WTC11 (cell line): ENCODE measurements around the gene PREB. TPM values are rescaled to one million over a fixed set of nuclear protein-coding genes. Genes with fewer than 3 reads are reported as not detected.

Experiments
- ATAC-seq: fragments of 200-7000 bp; cut with Tn5 transposase; 2 replicates; pipeline ENCODE4 v1.10.0; 2021; ENCODE audit warnings: mild to moderate bottlenecking, moderate library complexity
- CTCF ChIA-PET: fragments of 300-600 bp; sonication (Branson Sonifier 250); formaldehyde crosslinking; loops from one replicate; lab custom pipeline; 2021; ENCODE audit warnings: antibody characterized with exemption; lab: Charles Lee
- POLR2A ChIA-PET: fragments of 350-600 bp; sonication (Branson Sonifier 250); formaldehyde crosslinking; loops from one replicate; lab custom pipeline; 2021; ENCODE audit warnings: antibody characterized with exemption; lab: Charles Lee
- DNase-seq: peaks from one replicate; pipeline ENCODE4 v3.0.0; 2021; ENCODE audit warnings: low spot score
- H3K27ac Mint-ChIP-seq: 2 replicates; pipeline ENCODE4 v1.8.0; 2021; ENCODE audit warnings: mixed read lengths
- H3K27me3 Mint-ChIP-seq: 2 replicates; pipeline ENCODE4 v1.8.0; 2021; ENCODE audit warnings: low read depth, mild to moderate bottlenecking, moderate library complexity, mixed read lengths
- H3K36me3 Mint-ChIP-seq: 2 replicates; pipeline ENCODE4 v1.8.0; 2021; ENCODE audit warnings: mixed read lengths
- H3K4me1 Mint-ChIP-seq: 2 replicates; pipeline ENCODE4 v1.8.0; 2022; ENCODE audit warnings: mixed read lengths
- H3K4me3 Mint-ChIP-seq: 2 replicates; pipeline ENCODE4 v1.8.0; 2021; ENCODE audit warnings: mild to moderate bottlenecking, moderate library complexity, mixed read lengths
- H3K9me3 Mint-ChIP-seq: 2 replicates; pipeline ENCODE4 v1.8.0; 2021; ENCODE audit warnings: mixed read lengths
- CBFB ChIP-seq: sonication (generic); formaldehyde crosslinking; IDR thresholded peaks from 2 replicates; pipeline ENCODE4 v1.8.1; 2022; ENCODE audit warnings: mild to moderate bottlenecking, low read depth, missing genetic modification reagents
- GABPB1 ChIP-seq: sonication (generic); formaldehyde crosslinking; IDR thresholded peaks from 2 replicates; pipeline ENCODE4 v1.8.1; 2023; ENCODE audit warnings: mild to moderate bottlenecking, missing genetic modification reagents
- HMGA2 ChIP-seq: fragments of 250-450 bp; sonication (Bioruptor Pico); IDR thresholded peaks from 2 replicates; pipeline ENCODE4 v1.4.0; 2021; ENCODE audit warnings: mild to moderate bottlenecking, moderate library complexity
- KAT7 ChIP-seq: sonication (generic); formaldehyde crosslinking; IDR thresholded peaks from 2 replicates; pipeline ENCODE4 v1.8.1; 2023; ENCODE audit warnings: missing genetic modification reagents, mild to moderate bottlenecking, borderline replicate concordance
- PRDM15 ChIP-seq: sonication (generic); formaldehyde crosslinking; IDR thresholded peaks from 2 replicates; pipeline ENCODE4 v1.8.0; 2022; ENCODE audit warnings: missing genetic modification reagents
- SMAD4 ChIP-seq: sonication (generic); formaldehyde crosslinking; IDR thresholded peaks from 2 replicates; pipeline ENCODE4 v1.8.0; 2022; ENCODE audit warnings: mild to moderate bottlenecking, missing genetic modification reagents
- SOX15 ChIP-seq: fragments of 250-450 bp; sonication (Bioruptor Pico); IDR thresholded peaks from 2 replicates; pipeline ENCODE4 v1.9.0; 2021; ENCODE audit warnings: mild to moderate bottlenecking
- TEAD4 ChIP-seq: sonication (generic); formaldehyde crosslinking; IDR thresholded peaks from 2 replicates; pipeline ENCODE4 v1.8.0; 2022; ENCODE audit warnings: mild to moderate bottlenecking, missing genetic modification reagents
- ZBTB21 ChIP-seq: sonication (generic); formaldehyde crosslinking; IDR thresholded peaks from 2 replicates; pipeline ENCODE4 v1.8.1; 2023; ENCODE audit warnings: mild to moderate bottlenecking, missing genetic modification reagents, borderline replicate concordance
- ZNF423 ChIP-seq: fragments of 250-450 bp; sonication (Bioruptor Pico); IDR thresholded peaks from 2 replicates; pipeline ENCODE4 v2.1.2; 2022; ENCODE audit warnings: mild to moderate bottlenecking, moderate library complexity
- total RNA-seq: library from RNA; stranded (reverse); gene quantifications from 3 replicates; pipeline ENCODE4 v1.2.3, GENCODE V29; 2021
- TF ChIP-seq, protein P1 (sequence below): sonication (generic); formaldehyde crosslinking; IDR thresholded peaks from 2 replicates; pipeline ENCODE4 v1.8.0; 2023; ENCODE audit warnings: missing genetic modification reagents, mild to moderate bottlenecking, borderline replicate concordance
- TF ChIP-seq, protein P2 (sequence below): sonication (generic); formaldehyde crosslinking; IDR thresholded peaks from 2 replicates; pipeline ENCODE4 v1.8.0; 2022; ENCODE audit warnings: mild to moderate bottlenecking, missing genetic modification reagents

The PREB gene
- total RNA-seq, 1 experiment from 2014 or later: 69.2 TPM

GRCh38 chr2:27095745-27096651, 38.4 kb downstream of the PREB start (continued):
- TF ChIP-seq ZBTB21 (no peak), GABPB1 (CRISPR knock-in tag) (peak; percentile 89), ZNF423 (CRISPR knock-in tag) (no peak)
- TF ChIP-seq, protein P1, sequence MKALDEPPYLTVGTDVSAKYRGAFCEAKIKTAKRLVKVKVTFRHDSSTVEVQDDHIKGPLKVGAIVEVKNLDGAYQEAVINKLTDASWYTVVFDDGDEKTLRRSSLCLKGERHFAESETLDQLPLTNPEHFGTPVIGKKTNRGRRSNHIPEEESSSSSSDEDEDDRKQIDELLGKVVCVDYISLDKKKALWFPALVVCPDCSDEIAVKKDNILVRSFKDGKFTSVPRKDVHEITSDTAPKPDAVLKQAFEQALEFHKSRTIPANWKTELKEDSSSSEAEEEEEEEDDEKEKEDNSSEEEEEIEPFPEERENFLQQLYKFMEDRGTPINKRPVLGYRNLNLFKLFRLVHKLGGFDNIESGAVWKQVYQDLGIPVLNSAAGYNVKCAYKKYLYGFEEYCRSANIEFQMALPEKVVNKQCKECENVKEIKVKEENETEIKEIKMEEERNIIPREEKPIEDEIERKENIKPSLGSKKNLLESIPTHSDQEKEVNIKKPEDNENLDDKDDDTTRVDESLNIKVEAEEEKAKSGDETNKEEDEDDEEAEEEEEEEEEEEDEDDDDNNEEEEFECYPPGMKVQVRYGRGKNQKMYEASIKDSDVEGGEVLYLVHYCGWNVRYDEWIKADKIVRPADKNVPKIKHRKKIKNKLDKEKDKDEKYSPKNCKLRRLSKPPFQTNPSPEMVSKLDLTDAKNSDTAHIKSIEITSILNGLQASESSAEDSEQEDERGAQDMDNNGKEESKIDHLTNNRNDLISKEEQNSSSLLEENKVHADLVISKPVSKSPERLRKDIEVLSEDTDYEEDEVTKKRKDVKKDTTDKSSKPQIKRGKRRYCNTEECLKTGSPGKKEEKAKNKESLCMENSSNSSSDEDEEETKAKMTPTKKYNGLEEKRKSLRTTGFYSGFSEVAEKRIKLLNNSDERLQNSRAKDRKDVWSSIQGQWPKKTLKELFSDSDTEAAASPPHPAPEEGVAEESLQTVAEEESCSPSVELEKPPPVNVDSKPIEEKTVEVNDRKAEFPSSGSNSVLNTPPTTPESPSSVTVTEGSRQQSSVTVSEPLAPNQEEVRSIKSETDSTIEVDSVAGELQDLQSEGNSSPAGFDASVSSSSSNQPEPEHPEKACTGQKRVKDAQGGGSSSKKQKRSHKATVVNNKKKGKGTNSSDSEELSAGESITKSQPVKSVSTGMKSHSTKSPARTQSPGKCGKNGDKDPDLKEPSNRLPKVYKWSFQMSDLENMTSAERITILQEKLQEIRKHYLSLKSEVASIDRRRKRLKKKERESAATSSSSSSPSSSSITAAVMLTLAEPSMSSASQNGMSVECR (CRISPR knock-in tag): no peak

- ChIA-PET POLR2A (no interaction called here), CTCF (interaction anchor here (0.6 to 3.1 kb wide), 5 partner anchors 38 to 208 kb away, joined by 4 to 22 read pairs (median 5); partner anchors contain the start of gene PREB)
- ATAC-seq: no peak
- TF ChIP-seq CBFB (no peak), SMAD4 (CRISPR knock-in tag) (no peak)
- TF ChIP-seq, protein P2, sequence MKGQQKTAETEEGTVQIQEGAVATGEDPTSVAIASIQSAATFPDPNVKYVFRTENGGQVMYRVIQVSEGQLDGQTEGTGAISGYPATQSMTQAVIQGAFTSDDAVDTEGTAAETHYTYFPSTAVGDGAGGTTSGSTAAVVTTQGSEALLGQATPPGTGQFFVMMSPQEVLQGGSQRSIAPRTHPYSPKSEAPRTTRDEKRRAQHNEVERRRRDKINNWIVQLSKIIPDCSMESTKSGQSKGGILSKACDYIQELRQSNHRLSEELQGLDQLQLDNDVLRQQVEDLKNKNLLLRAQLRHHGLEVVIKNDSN: no peak
- Mint-ChIP-seq H3K4me3 (0 out of 2 replicates have a peak overlapping the region, but pooled peaks have one; percentile 58), H3K9me3 (no peaks in the 10 kb centered on the region), H3K27me3 (no peaks in the 10 kb centered on the region), H3K36me3 (no peaks in the 10 kb centered on the region), H3K4me1 (peaks cover 6% of the 10 kb centered on the region), H3K27ac (peak overlapping the region; percentile 68; the same call in 1 of the 2 replicates)
- no peak for DNase-seq
Measured at GRCh38 chr2:27095427-27095744, 39.0 kb downstream of the PREB start.

DNA sequence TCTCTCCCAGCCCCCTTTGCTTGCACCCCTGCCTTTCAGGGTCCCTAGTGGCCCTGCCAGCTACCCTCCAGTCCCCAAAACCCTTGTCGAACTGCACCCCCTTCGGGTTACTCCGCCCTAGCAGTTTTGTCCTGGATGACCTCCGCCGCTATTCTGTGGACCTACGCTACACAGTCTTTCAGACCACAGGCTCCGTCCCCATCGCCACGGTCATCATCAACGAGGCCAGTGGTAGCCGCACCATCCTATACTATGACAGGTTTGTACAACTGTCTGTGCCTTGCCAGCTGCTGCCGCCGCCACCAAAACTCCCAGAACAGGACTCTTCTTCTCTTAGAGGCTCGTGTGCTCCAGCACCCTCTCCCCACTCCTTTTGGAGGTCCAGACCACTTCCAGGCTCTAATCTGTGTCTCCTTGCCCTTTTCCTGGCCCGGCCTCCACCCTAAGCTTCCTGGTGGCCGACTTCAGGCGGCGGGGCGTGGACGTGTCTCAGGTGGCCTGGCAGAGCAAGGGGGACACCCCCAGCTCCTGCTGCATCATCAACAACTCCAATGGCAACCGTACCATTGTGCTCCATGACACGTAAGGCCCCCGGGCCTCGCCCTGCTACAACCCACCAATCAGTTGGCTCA, 40.0 kb downstream of the PREB start:
- POLR2A ChIA-PET: no interaction called here
- H3K27ac Mint-ChIP-seq: no peak overlapping the region
- H3K4me3 Mint-ChIP-seq: no peak overlapping the region
- no peaks in the 10 kb centered on the region for H3K27me3 Mint-ChIP-seq
- ATAC-seq (no peak), DNase-seq (no peak)
- no peaks in the 10 kb centered on the region for H3K9me3 Mint-ChIP-seq
- CTCF ChIA-PET: interaction anchor here (0.7 to 1.2 kb wide), 4 partner anchors 11 to 132 kb away, joined by 3 to 4 read pairs (median 4); no protein-coding TSS in a partner anchor
- H3K36me3 Mint-ChIP-seq: no peaks in the 10 kb centered on the region
- TF ChIP-seq HMGA2 (CRISPR knock-in tag) (no peak), PRDM15 (no peak), KAT7 (no peak), SOX15 (CRISPR knock-in tag) (no peak), TEAD4 (CRISPR knock-in tag) (no peak)
- peaks cover 6% of the 10 kb centered on the region for H3K4me1 Mint-ChIP-seq
